H4 (cell line): Measurements from ENCODE around the gene CYP4F12. TPM values are rescaled to one million over a fixed set of nuclear protein-coding genes. Genes with fewer than 3 reads are reported as not detected.

Experiments
- DNase-seq: peaks from one replicate; pipeline ENCODE4 v3.0.0-alpha.2; 2015; ENCODE audit warnings: low spot score
- total RNA-seq: library from RNA; depleted of rRNA; stranded (reverse); fragments of >200 nt; shearing (Covaris generic); gene quantifications from 2 replicates; pipeline ENCODE4 v1.2.3, GENCODE V29; 2014; rRNA removed

The CYP4F12 gene
- total RNA-seq, result 3.6 and 6.3 TPM in 2 replicates

- DNase-seq, result peak; percentile 81
Measured at GRCh38 chr19:15672580-15673175, at the start of gene CYP4F12. Gene CYP4F12 (plus strand): TSS chr19:15673087. CDS start chr19:15673530, 443 bp downstream.

GRCh38 chr19:15623711-15624318, 49.1 kb upstream of the CYP4F12 start:
- no peak for DNase-seq

- no peak for DNase-seq
Measured at GRCh38 chr19:15628236-15629002, 44.5 kb upstream of the CYP4F12 start.

- peak; percentile 56 for DNase-seq
Measured at GRCh38 chr19:15629003-15629880, 43.6 kb upstream of the CYP4F12 start.

GRCh38 chr19:15631817-15632216, 41.1 kb upstream of the CYP4F12 start:
- no peak for DNase-seq

GRCh38 chr19:15633082-15633835, 39.6 kb upstream of the CYP4F12 start:
- no peak for DNase-seq

GRCh38 chr19:15634105-15634504, 38.8 kb upstream of the CYP4F12 start:
- no peak for DNase-seq

- DNase-seq, result no peak
Measured at GRCh38 chr19:15635016-15635805, 37.7 kb upstream of the CYP4F12 start.

GRCh38 chr19:15636026-15636425, 36.9 kb upstream of the CYP4F12 start:
- DNase-seq, result no peak

GRCh38 chr19:15639596-15639995, 33.3 kb upstream of the CYP4F12 start:
- no peak for DNase-seq

GRCh38 chr19:15640294-15640903, 32.5 kb upstream of the CYP4F12 start, which contains the start of gene CYP4F3:
Gene CYP4F3 (plus strand): TSS chr19:15640897. CDS start chr19:15641416, 519 bp downstream.
- DNase-seq, result peak; percentile 94

GRCh38 chr19:15640904-15641597, 31.8 kb upstream of the CYP4F12 start:
- DNase-seq, result no peak

- no peak for DNase-seq
Measured at GRCh38 chr19:15641901-15642491, 30.9 kb upstream of the CYP4F12 start.

- no peak for DNase-seq
Measured at GRCh38 chr19:15642807-15643206, 30.1 kb upstream of the CYP4F12 start.

GRCh38 chr19:15643387-15643786, 29.5 kb upstream of the CYP4F12 start:
- DNase-seq, result no peak

GRCh38 chr19:15644066-15644741, 28.7 kb upstream of the CYP4F12 start:
- no peak for DNase-seq

GRCh38 chr19:15644816-15645215, 28.1 kb upstream of the CYP4F12 start:
- no peak for DNase-seq

GRCh38 chr19:15649526-15649925, 23.4 kb upstream of the CYP4F12 start:
- DNase-seq, result no peak
